Natural killer cell (primary cell): ENCODE data around the gene GRB10. TPM values are rescaled to one million over a fixed set of nuclear protein-coding genes. Genes with fewer than 3 reads are reported as not detected.

Source experiments
- ATAC-seq, 3 donors: fragments of 150-1000 bp in 2 of 3; fragments of 200-7000 bp in 1 of 3; cut with Tn5 transposase; 1 replicate in 1 of 3; 2 replicates in 2 of 3; pipeline ENCODE4 v1.10.0; 2021; ENCODE audit warnings: mild to moderate bottlenecking in 2 of 3, moderate library complexity in 2 of 3
- DNase-seq, 2 donors: peaks; one replicate each; pipeline versions ENCODE4 v3.0.0 to v3.0.0-alpha.2; 2013 to 2021; ENCODE audit warnings: mixed read lengths in 1 of 2
- H3K27ac ChIP-seq: one replicate; pipeline ENCODE4 v1.5.1; 2013; ENCODE audit warnings: mild to moderate bottlenecking, low read length
- H3K27me3 ChIP-seq: one replicate; pipeline ENCODE4 v1.6.1; 2013; ENCODE audit warnings: low read length; ENCODE audit not compliant: control insufficient read depth, insufficient read depth
- H3K36me3 ChIP-seq: one replicate; pipeline ENCODE4 v1.6.1; 2013; ENCODE audit warnings: low read length; ENCODE audit not compliant: control insufficient read depth, insufficient read depth
- H3K4me1 ChIP-seq: one replicate; pipeline ENCODE4 v1.6.1; 2013; ENCODE audit warnings: low read length; ENCODE audit not compliant: control insufficient read depth, insufficient read depth
- H3K4me3 ChIP-seq: one replicate; pipeline ENCODE4 v1.5.1; 2013; ENCODE audit warnings: low read length
- H3K9me3 ChIP-seq: one replicate; pipeline ENCODE4 v1.6.1; 2013; ENCODE audit warnings: low read length; ENCODE audit not compliant: control insufficient read depth, insufficient read depth
- H3K27ac Mint-ChIP-seq, 2 donors: one replicate each; pipeline ENCODE4 v1.8.0; 2022; ENCODE audit warnings: mild to moderate bottlenecking in 2 of 2, mixed read lengths in 2 of 2, moderate library complexity in 1 of 2
- H3K27me3 Mint-ChIP-seq, 2 donors: one replicate each; pipeline ENCODE4 v1.8.0; 2022; ENCODE audit warnings: low read depth in 2 of 2, mixed read lengths in 2 of 2
- H3K36me3 Mint-ChIP-seq: one replicate; pipeline ENCODE4 v1.8.0; 2022; ENCODE audit warnings: mixed read lengths
- H3K4me1 Mint-ChIP-seq, 2 donors: one replicate each; pipeline ENCODE4 v1.8.0; 2022; ENCODE audit warnings: mixed read lengths in 2 of 2
- H3K4me3 Mint-ChIP-seq: one replicate; pipeline ENCODE4 v1.8.0; 2022; ENCODE audit warnings: mild to moderate bottlenecking, moderate library complexity, mixed read lengths
- H3K9me3 Mint-ChIP-seq, 2 donors: one replicate each; pipeline ENCODE4 v1.8.0; 2022; ENCODE audit warnings: mixed read lengths in 2 of 2
- WGBS: methylation state at CpG from one replicate; pipeline ENCODE4 v1.1.7; 2013; ENCODE audit warnings: missing lambda C conversion rate; ENCODE audit not compliant: insufficient coverage; 5-methylcytosine and 5-hydroxymethylcytosine counted together
- intact Hi-C: fragments of 100-400 bp; cut with micrococcal nuclease; formaldehyde crosslinking; loops from one replicate; pipeline ENCODE4 v1.14.2; 2022
- total RNA-seq, 4 donors: library from RNA; stranded (reverse); fragments of 120-200 nt in 1 of 4; gene quantifications; one replicate each; pipeline versions ENCODE4 v1.2.3 to v1.2.4, GENCODE V29; 2013 to 2022
- TF ChIP-seq, protein P1 (sequence below): fragments of 200-600 bp; IDR thresholded peaks from one replicate; pipeline ENCODE4 v1.8.0; 2022; ENCODE audit warnings: antibody characterized with exemption

The GRB10 gene
- total RNA-seq, 3 donors from 2014 or later (not counting 1 experiment from before 2014, with no cell fraction given): 0.16 to 24.4 (median 1.4) TPM

- ATAC-seq (no peak), DNase-seq (no peak)
- Histone ChIP-seq H3K9me3 (no peaks in the 10 kb centered on the region), H3K27ac (no peak overlapping the region), H3K4me1 (no peaks in the 10 kb centered on the region), H3K4me3 (no peak overlapping the region), H3K27me3 (no peaks in the 10 kb centered on the region), H3K36me3 (no peaks in the 10 kb centered on the region)
- H3K9me3 Mint-ChIP-seq: peaks cover under 1 to 2% of the 10 kb centered on the region in 2 donors
- no peak overlapping the region for H3K4me3 Mint-ChIP-seq
- intact Hi-C loops: no loop called here
- H3K36me3 Mint-ChIP-seq: no peaks in the 10 kb centered on the region
- TF ChIP-seq, protein P1, sequence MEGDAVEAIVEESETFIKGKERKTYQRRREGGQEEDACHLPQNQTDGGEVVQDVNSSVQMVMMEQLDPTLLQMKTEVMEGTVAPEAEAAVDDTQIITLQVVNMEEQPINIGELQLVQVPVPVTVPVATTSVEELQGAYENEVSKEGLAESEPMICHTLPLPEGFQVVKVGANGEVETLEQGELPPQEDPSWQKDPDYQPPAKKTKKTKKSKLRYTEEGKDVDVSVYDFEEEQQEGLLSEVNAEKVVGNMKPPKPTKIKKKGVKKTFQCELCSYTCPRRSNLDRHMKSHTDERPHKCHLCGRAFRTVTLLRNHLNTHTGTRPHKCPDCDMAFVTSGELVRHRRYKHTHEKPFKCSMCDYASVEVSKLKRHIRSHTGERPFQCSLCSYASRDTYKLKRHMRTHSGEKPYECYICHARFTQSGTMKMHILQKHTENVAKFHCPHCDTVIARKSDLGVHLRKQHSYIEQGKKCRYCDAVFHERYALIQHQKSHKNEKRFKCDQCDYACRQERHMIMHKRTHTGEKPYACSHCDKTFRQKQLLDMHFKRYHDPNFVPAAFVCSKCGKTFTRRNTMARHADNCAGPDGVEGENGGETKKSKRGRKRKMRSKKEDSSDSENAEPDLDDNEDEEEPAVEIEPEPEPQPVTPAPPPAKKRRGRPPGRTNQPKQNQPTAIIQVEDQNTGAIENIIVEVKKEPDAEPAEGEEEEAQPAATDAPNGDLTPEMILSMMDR: no peak
- H3K27me3 Mint-ChIP-seq: peaks cover 0 to 3% of the 10 kb centered on the region in 2 donors
- WGBS: 93% methylated on average over 2 of the region's 2 CpGs
- H3K27ac Mint-ChIP-seq: no peak overlapping the region
- peaks cover 2% of the 10 kb centered on the region in 2 donors for H3K4me1 Mint-ChIP-seq
These were observed 63.8 kb downstream of the GRB10 start for GRCh38 chr7:50718876-50719275.

- no peak overlapping the region for H3K4me3 ChIP-seq
- no peaks in the 10 kb centered on the region for H3K36me3 Mint-ChIP-seq
- no peaks in the 10 kb centered on the region for H3K27me3 ChIP-seq
- no peaks in the 10 kb centered on the region for H3K4me1 ChIP-seq
- H3K27ac ChIP-seq: no peak overlapping the region
- H3K27me3 Mint-ChIP-seq: peaks cover 0 to 5% of the 10 kb centered on the region in 2 donors
- WGBS: 83% methylated on average over 6 of the region's 6 CpGs
- no peak overlapping the region for H3K4me3 Mint-ChIP-seq
- H3K9me3 ChIP-seq: no peaks in the 10 kb centered on the region
- ATAC-seq: no peak
- intact Hi-C loops: no loop called here
- H3K4me1 Mint-ChIP-seq: peaks cover 6 to 8% of the 10 kb centered on the region in 2 donors
- DNase-seq: no peak
- H3K9me3 Mint-ChIP-seq: peaks cover 3 to 5% of the 10 kb centered on the region in 2 donors
- H3K36me3 ChIP-seq: no peaks in the 10 kb centered on the region
- no peak overlapping the region for H3K27ac Mint-ChIP-seq
- TF ChIP-seq, protein P1: no peak
These were observed 64.4 kb downstream of the GRB10 start for GRCh38 chr7:50718311-50718710.

- Mint-ChIP-seq H3K4me1 (peaks cover 17% of the 10 kb centered on the region in 2 donors), H3K9me3 (peaks cover 3 to 6% of the 10 kb centered on the region in 2 donors), H3K4me3 (no peak overlapping the region), H3K36me3 (no peaks in the 10 kb centered on the region), H3K27me3 (peaks cover 0 to 5% of the 10 kb centered on the region in 2 donors), H3K27ac (no peak overlapping the region)
- Histone ChIP-seq H3K4me1 (no peaks in the 10 kb centered on the region), H3K9me3 (no peaks in the 10 kb centered on the region), H3K4me3 (no peak overlapping the region), H3K27ac (no peak overlapping the region), H3K27me3 (no peaks in the 10 kb centered on the region), H3K36me3 (no peaks in the 10 kb centered on the region)
- no peak for DNase-seq
- no peak for ATAC-seq
- WGBS: 48% methylated on average over 2 of the region's 4 CpGs
- TF ChIP-seq, protein P1: no peak
- intact Hi-C loops: no loop called here
These were observed 65.5 kb downstream of the GRB10 start for GRCh38 chr7:50717181-50717580.

DNA sequence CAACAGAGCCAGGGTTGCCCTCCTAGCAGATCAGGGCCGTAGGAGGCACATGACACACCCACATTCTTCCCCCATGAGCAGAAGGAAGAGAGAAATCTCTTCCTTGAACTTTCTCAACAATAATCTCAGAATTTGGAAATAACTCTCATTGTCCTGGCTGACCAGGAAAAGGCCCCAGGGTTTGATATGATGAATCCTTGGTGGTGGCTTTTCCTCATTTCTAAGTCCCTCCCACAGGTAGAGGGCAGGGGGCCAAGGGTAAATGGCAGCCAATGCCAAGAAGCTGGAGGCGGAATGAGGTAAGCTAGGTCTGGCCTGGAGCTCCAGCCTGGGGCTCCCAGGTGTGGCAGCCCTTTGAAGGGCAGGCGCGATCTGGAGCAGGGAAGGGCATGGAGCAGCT is 67.8 kb downstream of the GRB10 start:
- no peak for DNase-seq
- TF ChIP-seq, protein P1: no peak
- ATAC-seq: no peak
- H3K4me1 Mint-ChIP-seq: peaks cover 27 to 35% of the 10 kb centered on the region in 2 donors
- no peak overlapping the region for H3K4me3 Mint-ChIP-seq
- Histone ChIP-seq H3K9me3 (no peaks in the 10 kb centered on the region), H3K36me3 (no peaks in the 10 kb centered on the region), H3K4me3 (no peak overlapping the region), H3K27me3 (no peaks in the 10 kb centered on the region), H3K4me1 (no peaks in the 10 kb centered on the region), H3K27ac (no peak overlapping the region)
- H3K27ac Mint-ChIP-seq: no peak overlapping the region
- intact Hi-C loops: no loop called here
- no peaks in the 10 kb centered on the region for H3K36me3 Mint-ChIP-seq
- WGBS: 95% methylated on average over 4 of the region's 4 CpGs
- peaks cover 0 to 5% of the 10 kb centered on the region in 2 donors for H3K27me3 Mint-ChIP-seq
- H3K9me3 Mint-ChIP-seq: peaks cover 3 to 6% of the 10 kb centered on the region in 2 donors
